Embryonic facial prominence (tissue), 1 donor: ENCODE results near the gene MFRP.

Source experiments
- DNase-seq: peaks from one replicate; pipeline ENCODE4 v3.0.0-alpha.2; 2016; ENCODE audit errors: extremely low spot score

Gene MFRP

DNA sequence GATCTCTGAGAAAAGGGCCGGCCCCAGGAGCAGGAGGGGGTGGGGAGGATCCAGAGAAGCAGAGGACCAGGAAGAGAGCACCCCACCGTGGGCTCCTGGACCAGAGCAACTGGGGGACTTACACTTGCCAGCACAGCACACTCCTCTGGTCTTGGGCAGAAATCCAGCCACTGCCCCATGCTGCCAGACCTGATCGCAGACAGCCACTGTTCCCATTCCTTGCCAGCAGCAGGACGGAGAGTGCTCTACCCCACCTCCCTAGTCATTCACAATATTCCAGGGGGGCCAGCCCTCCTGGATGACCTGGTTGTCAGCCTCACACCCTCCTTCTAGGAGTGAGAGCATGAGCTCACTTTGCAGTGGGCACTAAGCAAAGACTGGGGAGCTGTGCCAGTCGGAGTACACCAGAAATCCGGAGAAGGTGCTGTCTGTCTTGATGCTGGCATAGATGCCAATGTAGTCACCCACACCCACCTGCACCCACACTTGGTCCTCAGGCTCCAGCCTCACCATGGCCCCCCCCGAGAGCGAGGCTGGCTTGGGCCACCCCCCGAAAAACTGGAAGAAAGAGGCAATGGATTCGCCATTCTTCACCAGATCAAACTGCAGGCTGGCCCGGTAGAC is 7.4 kb downstream of the MFRP start:
- DNase-seq, result no peak

DNA sequence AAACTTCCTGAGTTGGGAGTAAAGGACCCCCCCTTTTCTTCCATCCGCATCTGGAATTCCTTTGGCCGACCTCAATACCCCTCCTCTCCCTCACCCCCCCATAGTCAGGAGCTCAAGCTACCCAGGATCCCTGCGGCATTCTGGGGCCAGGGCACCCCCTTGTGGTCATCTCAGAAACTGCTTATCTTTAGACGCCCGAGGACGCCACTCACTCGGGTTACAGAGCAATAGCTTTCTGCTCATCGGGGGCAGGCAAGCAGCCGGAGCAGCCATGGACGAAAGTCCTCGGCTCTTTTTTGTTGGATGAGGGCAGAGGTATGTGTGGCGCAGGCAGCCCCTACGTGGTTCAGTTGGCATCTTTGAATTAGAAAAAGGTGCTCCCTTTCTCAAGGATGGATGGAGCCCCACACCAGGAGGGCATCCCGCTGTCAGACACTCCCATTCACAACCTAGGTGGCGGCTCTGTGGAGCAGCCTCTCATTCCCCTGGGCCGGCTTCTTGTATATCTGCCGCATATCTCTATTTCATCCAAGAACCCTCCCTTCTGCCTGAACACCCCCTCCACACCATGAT is 8.1 kb downstream of the MFRP start:
- DNase-seq, result peak; percentile 77

DNA sequence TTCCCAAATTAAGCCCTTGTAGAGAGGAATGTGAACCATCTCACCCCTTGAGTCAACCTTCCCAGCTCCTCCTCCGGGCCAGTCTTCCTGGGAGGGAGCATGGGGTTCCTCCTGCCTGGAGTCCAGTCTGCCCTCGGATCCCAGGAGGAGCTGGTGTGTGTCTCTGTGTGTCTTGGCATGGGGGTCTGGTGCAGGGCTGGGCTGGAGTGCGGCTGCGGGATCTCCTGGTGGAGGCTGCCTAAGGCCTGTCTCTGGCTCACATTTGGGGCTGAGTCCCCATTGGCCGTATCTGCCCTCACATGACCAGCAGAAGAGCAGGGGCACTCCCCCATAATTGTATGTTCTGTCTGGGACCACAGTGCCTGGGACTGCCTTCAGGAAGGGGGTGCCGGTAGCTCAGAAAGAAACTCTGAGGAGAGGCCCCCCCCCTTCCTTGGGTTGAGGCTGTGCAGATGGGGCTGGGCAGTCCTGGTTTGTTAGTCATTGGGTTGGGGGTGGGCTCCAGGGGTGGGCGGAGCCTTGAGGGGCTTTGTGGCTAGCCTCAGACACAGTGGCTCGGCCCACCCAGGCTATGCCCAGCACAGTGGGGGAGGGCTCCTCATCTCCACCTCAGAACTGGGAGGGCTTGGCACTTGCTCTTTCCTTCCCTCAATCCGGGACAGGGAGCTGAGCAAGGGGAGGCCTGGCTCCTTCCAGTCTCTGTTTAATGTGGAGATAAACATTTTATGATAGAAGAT is 8.8 kb downstream of the MFRP start:
- DNase-seq, result peak; percentile 65

DNA sequence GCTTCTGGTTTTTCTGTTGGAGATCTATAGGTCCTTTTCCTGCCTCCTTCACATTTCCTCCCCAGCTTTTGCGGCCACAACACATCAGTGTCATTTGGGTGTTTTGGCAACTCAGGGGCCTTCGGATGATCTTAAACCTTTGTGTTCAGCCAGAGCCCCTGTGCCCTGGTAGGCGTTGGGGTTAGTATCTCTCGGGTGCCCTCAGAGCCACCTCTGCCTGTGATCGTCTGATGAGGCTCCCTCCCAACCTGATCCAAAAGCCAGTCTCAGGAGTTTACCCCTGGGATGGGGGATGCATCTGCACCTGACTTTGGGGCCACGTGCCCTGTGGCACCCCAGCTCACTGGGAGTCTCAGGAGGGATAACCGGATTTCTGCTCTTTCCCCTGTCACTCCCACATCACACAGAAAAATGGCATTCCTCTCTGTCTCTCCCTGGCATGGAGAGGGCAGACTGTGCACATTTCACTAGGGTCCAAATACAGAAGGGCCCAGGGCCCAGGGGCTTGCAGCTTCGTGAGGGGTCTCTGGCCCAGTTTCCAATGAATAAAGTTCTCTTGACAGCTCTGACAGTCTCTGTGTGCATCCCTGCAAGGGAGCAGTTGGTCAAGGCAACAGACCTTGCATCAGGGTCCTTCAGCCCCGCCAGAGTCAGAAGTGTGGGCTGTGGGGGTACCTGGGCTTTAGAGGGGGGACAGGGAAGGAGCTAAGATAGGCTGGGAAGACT is 9.6 kb downstream of the MFRP start:
- DNase-seq, result no peak

- DNase-seq, result no peak
These were observed 10.6 kb downstream of the MFRP start for GRCh38 chr11:119335655-119336543.

GRCh38 chr11:119335091-119335654 is 11.3 kb downstream of the MFRP start:
- DNase-seq, result no peak

GRCh38 chr11:119334174-119334930 is 12.2 kb downstream of the MFRP start, which contains the start of gene RNF26:
Gene RNF26, plus strand, starts transcription at chr11:119334527. Its CDS starts 596 bp downstream, at chr11:119335123.
- peak; percentile 96 for DNase-seq

DNA sequence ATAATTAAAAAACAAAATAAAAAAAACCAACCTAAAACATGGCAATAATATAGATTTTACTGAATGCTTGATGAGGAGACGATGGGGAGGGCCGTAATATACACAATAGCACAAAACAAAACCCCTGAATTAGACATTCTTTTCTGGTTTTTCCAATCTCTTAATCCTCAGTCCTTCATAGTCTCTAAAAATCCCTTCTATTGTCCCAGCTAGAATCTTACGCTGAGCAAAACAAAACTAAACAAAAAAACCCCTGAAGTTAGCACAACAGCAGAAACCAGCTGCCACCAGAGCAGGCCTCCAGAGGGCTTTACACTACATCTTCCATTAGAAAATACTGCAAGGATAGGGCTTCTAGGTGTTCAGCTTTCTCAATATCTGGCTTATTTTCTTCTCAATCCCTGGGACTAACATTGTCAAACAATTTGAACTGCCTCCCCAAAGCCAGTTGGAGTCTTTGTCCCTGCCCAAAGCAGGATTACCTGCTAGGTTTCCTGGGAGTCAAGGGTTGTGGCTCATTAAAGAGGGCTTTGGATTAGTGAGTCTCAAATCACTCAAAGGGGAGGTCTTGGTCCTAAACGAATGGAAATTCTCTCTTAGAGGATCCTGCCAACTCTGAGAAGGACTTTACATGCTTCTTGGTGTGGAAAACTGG is 14.3 kb downstream of the MFRP start:
- no peak for DNase-seq

DNA sequence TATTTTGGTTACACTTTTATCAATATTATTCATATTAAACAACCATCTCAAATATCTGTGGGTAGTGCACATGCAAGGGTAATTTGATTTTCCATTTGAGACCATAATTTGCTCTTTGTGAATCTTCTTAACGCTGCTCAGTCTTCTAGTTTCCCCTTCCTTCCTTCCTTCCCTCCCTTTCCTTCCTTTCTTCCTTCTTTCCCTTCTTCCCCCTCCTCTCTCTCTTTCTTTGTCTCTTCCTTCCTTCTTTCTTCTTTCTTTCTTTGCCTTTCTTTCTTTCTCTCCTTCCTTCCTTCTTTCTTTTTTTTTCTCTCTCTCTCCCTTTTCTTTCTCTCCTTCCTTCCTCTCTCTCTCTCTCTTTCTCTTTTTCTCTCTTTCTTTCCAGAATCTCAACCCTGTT is 16.3 kb downstream of the MFRP start:
- DNase-seq, result no peak

DNA sequence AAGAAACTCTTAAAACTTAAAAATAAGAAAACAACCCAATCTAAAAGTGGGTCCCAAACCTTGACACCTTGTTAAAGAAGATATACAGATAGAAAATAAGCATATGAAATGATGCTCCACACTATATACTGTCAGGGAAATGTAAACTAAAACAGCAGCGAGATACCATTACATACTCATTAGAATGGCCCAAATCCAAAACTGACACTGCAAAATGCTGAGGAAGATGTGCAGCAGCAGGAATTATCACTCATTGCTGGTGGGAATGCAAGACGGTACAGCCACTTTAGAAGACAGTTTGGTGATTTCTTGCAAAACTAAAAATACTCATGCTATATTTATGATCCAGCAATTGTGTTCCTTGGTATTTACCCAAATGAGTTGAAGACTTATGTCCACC is 17.2 kb downstream of the MFRP start:
- no peak for DNase-seq

DNA sequence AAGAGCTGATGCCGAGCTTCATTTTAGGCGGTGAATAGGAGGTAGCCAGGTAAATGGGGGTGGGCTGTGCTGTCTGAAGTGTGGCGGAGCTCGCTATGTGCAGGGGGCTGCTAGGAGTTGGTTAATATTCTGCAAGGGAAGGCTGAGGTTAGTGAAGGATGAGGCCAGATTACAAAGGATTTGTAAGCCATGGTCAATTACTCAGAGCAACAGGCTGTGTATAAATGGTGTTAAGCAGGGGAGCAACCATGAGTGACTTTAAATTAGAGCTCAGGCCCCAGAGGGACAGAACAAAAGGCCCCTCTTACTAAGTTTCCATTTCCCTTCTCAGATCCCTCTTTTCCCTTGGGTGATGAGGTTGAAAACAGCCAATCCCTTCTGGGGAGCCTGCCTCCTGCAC is 22.3 kb downstream of the MFRP start:
- no peak for DNase-seq

GRCh38 chr11:119323532-119324033 is 22.9 kb downstream of the MFRP start:
- no peak for DNase-seq

GRCh38 chr11:119322921-119323531 is 23.5 kb downstream of the MFRP start:
- DNase-seq, result no peak

DNA sequence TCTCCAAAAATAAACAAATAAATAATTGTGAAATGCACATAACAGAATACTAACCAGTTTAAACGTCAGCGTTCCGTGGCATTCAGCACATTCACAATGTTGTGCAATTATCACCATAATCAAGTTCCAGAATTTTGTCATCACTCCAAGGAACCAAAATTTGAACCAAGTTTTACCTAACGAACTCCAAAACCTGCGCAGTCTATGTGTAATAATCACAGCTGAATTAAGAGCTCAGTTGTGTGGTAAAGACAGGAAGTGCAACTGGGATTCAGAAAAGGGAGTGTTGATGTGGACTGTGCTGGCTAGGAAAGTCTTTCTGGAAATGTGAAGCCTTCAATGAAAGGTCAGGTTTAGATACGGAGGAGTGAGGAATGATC is 24.2 kb downstream of the MFRP start:
- DNase-seq, result no peak

GRCh38 chr11:119320776-119321524 is 25.6 kb downstream of the MFRP start:
- no peak for DNase-seq

DNA sequence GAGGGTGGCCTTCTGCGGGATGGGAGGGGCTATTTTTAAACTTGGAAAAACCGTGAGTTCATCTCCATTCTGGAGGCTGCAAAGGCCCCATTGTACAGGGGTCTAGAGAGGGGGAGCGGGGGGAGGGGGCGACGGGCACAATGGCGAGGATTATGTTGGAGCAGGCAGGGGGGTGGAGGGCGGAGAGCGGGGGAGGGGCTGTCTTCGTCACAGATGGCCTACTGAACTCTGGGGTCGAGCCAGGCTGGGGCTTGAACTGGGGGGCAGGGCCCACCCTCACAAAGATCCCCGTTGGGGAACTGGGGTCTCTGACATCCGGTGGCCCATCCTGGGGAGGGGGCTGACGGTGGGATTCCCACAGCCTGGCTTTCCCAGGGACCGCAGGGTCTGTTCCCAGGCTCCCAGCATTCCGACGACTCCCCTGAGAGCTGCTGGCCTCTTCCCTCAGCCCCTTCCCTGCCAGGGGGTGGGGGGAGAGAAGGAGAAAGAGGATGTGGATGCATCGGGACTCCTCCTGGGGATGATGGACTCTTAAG is 26.2 kb downstream of the MFRP start:
- no peak for DNase-seq

DNA sequence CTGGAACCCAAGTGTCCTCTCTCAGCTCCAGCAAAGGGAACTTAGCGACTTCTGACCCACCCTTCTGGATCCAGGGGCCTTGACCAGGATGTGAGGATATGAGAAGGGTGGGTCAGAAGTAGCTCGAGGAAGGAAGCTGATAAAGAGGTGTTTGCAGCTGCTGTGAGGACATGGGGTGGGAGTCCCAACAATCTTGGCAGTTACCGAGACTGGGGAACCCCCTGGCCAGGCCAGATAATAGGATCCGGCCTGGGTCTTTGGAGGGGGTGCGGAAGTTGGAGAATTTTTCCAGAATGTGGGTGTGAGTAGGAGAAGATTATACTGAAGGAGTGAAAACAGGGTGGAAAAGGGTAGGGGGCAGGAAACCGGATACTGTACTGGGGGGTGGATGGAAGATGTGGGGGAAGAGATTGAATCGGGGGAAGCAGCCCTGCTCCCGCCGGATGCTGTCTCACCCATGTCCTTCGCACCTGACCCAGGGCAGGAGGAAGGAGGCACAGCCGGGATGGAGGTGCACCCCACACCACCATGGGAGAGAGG is 26.7 kb downstream of the MFRP start:
- DNase-seq, result no peak

DNA sequence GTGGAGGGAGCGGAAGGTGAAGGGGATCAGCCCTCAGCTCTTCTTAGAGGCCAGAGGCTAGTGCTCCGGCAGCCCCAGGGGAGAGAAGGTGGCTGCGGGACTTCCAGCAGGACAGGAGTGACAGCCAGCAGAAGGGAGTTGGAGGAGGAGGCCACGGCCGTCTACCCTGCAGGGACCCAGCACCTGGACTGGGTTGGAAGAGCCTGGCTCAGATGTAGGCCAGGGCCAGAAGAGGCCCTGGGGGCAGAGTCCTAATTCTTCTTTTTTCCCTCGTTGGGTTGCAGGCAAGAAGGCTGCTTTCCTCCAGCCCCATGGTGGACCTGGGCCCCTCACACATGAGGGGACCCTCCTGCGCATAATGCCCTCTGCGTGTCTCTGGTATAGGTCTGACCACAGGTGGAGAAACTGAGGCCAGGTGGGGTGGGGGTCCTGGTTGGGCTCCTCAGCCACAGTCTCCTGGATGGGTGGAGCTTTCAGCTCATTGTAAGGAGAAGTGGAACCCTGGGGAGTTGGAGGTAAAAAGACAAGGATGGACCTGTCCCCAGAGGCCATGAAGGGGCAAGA is 27.3 kb downstream of the MFRP start:
- DNase-seq, result no peak
